Suprapubic skin (tissue), 4 donors: ENCODE results near the gene CCDC33. TPM values are rescaled to one million over a fixed set of nuclear protein-coding genes. Genes with fewer than 3 reads are reported as not detected.

Experiments
- DNase-seq, 2 donors: peaks; one replicate each; pipeline ENCODE4 v3.0.0-alpha.2; 2019; ENCODE audit warnings: low spot score in 2 of 2
- H3K27ac ChIP-seq: fragments of 200-600 bp; sonication (generic); one replicate; pipeline ENCODE4 v1.5.1; 2019
- H3K27me3 ChIP-seq: fragments of 200-600 bp; sonication (generic); one replicate; pipeline ENCODE4 v1.5.1; 2019
- H3K36me3 ChIP-seq: fragments of 200-600 bp; sonication (generic); one replicate; pipeline ENCODE4 v1.5.1; 2019
- H3K4me1 ChIP-seq: fragments of 200-600 bp; sonication (generic); one replicate; pipeline ENCODE4 v1.5.1; 2019
- H3K4me3 ChIP-seq: fragments of 200-600 bp; sonication (generic); one replicate; pipeline ENCODE4 v1.5.1; 2019; ENCODE audit warnings: mild to moderate bottlenecking
- H3K9me3 ChIP-seq: fragments of 200-600 bp; sonication (generic); one replicate; pipeline ENCODE4 v1.5.1; 2019
- EP300 ChIP-seq: sonication (generic); formaldehyde crosslinking; IDR thresholded peaks from one replicate; pipeline ENCODE4 v1.6.1; 2017; ENCODE audit warnings: antibody characterized with exemption
- POLR2A ChIP-seq, 2 donors: fragments of 450-650 bp; IDR thresholded peaks; one replicate each; pipeline ENCODE4 v1.6.1; 2017; ENCODE audit warnings: antibody characterized with exemption in 2 of 2, mild to moderate bottlenecking in 2 of 2, moderate library complexity in 2 of 2
- POLR2AphosphoS5 ChIP-seq, 3 donors: sonication (generic); formaldehyde crosslinking; IDR thresholded peaks; one replicate each; pipeline ENCODE4 v1.6.1; 2017; ENCODE audit warnings: antibody characterized with exemption in 3 of 3
- WGBS: methylation state at CpG from one replicate; pipeline ENCODE4 v1.1.5; 2018; 5-methylcytosine and 5-hydroxymethylcytosine counted together
- total RNA-seq, 4 donors: library from RNA; depleted of rRNA; stranded (reverse); fragments of >200 nt; gene quantifications; one replicate each; pipeline ENCODE4 v1.1.0, GENCODE V29; 2016
- TF ChIP-seq, protein P1 (sequence below), 2 donors: fragments of 200-600 bp in 1 of 2; fragments of 450-650 bp in 1 of 2; sonication (generic) in 1 of 2; IDR thresholded peaks; one replicate each; pipeline ENCODE4 v1.5.1; 2016 to 2019; ENCODE audit warnings: antibody characterized with exemption in 2 of 2, mild to moderate bottlenecking in 1 of 2, moderate library complexity in 1 of 2

CCDC33 gene
- total RNA-seq, 4 donors from 2014 or later = 0.60 TPM; not detected in 3

DNA sequence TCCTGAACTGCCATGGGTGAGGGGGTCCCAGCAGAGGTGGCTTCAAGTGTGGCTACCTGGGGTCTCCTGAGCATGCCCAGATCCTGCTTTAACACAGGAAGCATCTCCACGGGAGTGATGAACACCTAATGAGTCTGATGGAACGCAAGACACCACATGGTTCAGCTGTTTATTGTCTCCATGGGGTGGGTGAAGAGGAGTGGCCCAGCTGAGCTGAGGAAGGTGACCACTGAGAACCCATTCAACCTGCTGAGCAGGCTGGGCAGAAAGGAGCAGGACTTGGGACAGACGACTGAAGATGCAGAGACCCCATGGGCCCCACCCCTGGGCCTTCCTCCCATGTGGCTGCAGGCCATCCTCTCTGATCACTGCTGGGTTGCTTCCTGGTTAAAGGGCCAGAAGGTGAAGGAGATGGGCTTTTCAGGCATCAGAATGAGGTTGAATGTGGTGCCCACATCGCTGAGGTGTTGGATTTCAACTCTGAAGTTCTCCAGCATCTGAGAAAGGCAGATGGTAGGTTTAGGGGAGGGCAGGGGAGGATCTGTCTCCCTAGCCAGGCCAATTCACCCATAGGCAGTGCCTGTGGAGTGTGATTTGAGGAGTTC lies 101.6 kb downstream of the CCDC33 start:
- DNase-seq = no peak
- H3K27ac ChIP-seq = no peak overlapping the region
- TF ChIP-seq, protein P1, sequence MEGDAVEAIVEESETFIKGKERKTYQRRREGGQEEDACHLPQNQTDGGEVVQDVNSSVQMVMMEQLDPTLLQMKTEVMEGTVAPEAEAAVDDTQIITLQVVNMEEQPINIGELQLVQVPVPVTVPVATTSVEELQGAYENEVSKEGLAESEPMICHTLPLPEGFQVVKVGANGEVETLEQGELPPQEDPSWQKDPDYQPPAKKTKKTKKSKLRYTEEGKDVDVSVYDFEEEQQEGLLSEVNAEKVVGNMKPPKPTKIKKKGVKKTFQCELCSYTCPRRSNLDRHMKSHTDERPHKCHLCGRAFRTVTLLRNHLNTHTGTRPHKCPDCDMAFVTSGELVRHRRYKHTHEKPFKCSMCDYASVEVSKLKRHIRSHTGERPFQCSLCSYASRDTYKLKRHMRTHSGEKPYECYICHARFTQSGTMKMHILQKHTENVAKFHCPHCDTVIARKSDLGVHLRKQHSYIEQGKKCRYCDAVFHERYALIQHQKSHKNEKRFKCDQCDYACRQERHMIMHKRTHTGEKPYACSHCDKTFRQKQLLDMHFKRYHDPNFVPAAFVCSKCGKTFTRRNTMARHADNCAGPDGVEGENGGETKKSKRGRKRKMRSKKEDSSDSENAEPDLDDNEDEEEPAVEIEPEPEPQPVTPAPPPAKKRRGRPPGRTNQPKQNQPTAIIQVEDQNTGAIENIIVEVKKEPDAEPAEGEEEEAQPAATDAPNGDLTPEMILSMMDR (IDR thresholded peaks at IDR 0.05) = no peak
- TF ChIP-seq POLR2AphosphoS5 (IDR thresholded peaks at IDR 0.05) (no peak), EP300 (no peak), POLR2A (IDR thresholded peaks at IDR 0.05) (no peak)
- H3K4me1 ChIP-seq = no peaks in the 10 kb centered on the region
- WGBS = 89% methylated on average over 3 of the region's 4 CpGs
- H3K4me3 ChIP-seq = no peak overlapping the region
- no peaks in the 10 kb centered on the region for H3K9me3 ChIP-seq
- no peaks in the 10 kb centered on the region for H3K36me3 ChIP-seq
- H3K27me3 ChIP-seq = no peaks in the 10 kb centered on the region

DNA sequence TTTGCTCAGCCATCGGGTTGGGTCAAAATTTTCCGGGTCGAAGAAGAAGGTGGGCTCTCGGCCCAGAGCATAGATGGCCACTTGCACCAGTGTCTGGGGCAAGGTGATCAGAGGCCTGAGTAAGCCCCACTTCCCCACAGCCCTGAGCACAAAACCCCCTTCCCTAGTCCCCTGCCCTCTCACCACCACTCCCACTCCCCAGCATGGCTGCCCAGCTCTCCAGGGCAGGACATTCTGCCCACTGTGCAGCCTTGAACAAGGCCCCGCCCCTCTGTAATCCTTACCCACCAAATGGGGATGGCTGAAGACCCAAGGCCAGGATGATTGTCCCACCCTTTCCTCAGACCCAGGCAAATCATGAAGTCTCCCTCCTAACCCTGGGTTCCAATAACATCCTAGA lies 102.5 kb downstream of the CCDC33 start:
- no peaks in the 10 kb centered on the region for H3K27me3 ChIP-seq
- no peak overlapping the region for H3K4me3 ChIP-seq
- no peaks in the 10 kb centered on the region for H3K4me1 ChIP-seq
- no peak for TF ChIP-seq EP300
- no peak for DNase-seq
- no peak overlapping the region for H3K27ac ChIP-seq
- H3K9me3 ChIP-seq = no peaks in the 10 kb centered on the region
- WGBS = 100% methylated on average over 4 of the region's 5 CpGs
- H3K36me3 ChIP-seq = no peaks in the 10 kb centered on the region

DNA sequence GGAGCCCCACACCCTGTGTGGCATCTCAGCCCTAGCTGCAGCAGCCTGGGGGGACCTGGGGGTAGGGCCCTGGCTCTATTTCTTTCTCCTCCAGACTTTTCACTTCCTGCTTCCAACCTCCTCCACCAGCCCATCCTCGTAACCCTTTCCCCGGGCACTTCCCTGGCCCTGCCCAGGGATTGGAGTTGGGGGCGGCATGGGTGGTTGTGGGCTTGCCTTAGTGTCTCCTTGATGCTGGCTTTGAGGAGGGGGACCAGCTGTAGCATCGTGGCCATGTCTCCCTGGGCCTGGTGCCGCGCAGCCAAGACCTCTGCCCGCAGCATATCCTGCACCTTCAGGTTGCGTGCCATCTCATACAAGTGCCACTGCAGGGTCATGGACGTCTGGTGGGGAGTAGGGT lies 103.2 kb downstream of the CCDC33 start:
- Histone ChIP-seq H3K27me3 (no peaks in the 10 kb centered on the region), H3K9me3 (no peaks in the 10 kb centered on the region), H3K36me3 (no peaks in the 10 kb centered on the region), H3K4me3 (no peak overlapping the region), H3K27ac (no peak overlapping the region), H3K4me1 (no peaks in the 10 kb centered on the region)
- TF ChIP-seq POLR2AphosphoS5 (IDR thresholded peaks at IDR 0.05) (no peak), EP300 (no peak), POLR2A (IDR thresholded peaks at IDR 0.05) (no peak)
- 96% methylated on average over 9 of the region's 9 CpGs for WGBS
- DNase-seq = no peak

DNA sequence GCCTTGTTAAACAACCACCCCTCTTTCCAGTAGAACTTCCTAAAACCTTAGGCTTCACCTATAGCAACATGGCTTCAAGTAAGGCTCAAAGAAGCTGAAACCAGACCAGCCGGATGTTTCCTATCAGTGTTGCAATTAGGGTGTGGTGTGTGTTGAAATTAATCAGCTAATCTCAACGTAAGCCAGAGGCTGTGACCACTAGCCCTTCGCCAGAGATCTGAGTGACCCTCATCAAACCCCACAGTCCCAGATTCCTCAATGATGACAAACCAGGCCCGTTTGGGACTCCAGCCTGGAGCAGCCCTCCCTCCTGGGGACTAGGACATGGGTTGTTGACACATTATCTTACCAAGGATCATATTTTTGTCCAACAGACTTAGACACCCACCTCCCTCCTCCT lies 104.0 kb downstream of the CCDC33 start:
- no peaks in the 10 kb centered on the region for H3K27me3 ChIP-seq
- H3K27ac ChIP-seq = no peak overlapping the region
- no peaks in the 10 kb centered on the region for H3K9me3 ChIP-seq
- H3K4me1 ChIP-seq = no peaks in the 10 kb centered on the region
- DNase-seq = peak in 1 of 2 donors; percentile 53
- WGBS = 24% methylated on average over 4 of the region's 4 CpGs
- no peak overlapping the region for H3K4me3 ChIP-seq
- TF ChIP-seq, protein P1 (IDR thresholded peaks at IDR 0.05) = no peak
- no peak for TF ChIP-seq POLR2AphosphoS5 (IDR thresholded peaks at IDR 0.05)
- no peak for TF ChIP-seq POLR2A (IDR thresholded peaks at IDR 0.05)
- TF ChIP-seq EP300 = no peak
- no peaks in the 10 kb centered on the region for H3K36me3 ChIP-seq

DNA sequence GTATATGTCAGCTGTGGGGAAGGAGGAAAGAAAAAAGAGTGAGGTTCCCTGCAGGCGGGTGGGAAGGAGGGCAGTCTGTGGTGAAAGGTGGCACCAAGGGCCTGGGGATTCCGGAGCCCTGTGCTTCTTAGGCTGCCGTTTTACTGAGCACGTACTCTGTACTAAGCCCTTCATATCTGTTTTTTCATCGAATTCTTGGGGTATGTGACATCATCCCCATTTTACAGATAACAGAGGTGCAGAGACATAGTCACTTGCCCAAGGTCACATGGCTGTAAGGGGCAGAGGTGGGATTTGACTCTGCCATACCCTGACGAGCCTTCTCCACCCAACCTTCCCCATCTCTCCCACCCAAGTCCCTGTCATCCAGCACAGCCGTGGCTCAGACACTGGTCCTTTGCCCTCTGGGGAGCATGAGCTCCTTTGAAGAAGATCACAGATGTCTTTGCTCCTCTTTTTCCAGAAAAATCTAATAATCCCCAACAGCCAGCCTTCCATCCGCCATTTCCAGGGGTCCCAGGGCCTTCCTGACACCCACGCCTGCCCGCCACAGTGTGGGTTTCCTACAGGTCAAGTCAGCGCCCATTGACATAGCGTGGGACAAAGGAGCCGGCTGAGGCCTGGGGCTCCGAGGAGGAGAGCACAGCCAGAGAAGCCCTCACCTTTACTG lies 107.1 kb downstream of the CCDC33 start:
- H3K4me1 ChIP-seq = no peaks in the 10 kb centered on the region
- TF ChIP-seq, protein P1 (IDR thresholded peaks at IDR 0.05) = no peak
- TF ChIP-seq EP300 = no peak
- no peak for TF ChIP-seq POLR2A (IDR thresholded peaks at IDR 0.05)
- TF ChIP-seq POLR2AphosphoS5 (IDR thresholded peaks at IDR 0.05) = no peak
- 96% methylated on average over 14 of the region's 14 CpGs for WGBS
- H3K36me3 ChIP-seq = no peaks in the 10 kb centered on the region
- no peak overlapping the region for H3K27ac ChIP-seq
- no peaks in the 10 kb centered on the region for H3K9me3 ChIP-seq
- no peak overlapping the region for H3K4me3 ChIP-seq
- DNase-seq = no peak
- no peaks in the 10 kb centered on the region for H3K27me3 ChIP-seq

DNA sequence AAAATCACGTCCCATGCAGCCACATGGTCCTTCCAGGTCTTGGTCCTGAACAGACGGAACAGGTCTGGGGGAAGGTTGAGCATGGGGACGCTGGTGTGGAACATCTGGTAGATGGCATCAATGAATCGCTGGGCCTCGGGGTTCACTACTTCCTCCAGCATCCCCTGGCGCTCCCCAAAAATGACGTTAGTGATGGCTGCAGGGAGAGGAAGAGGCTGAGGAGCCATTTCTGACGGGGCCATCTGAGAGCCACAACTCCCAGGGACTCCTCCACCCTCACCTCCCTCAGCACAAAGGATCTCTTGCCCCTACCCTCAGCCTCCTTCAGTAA lies 107.6 kb downstream of the CCDC33 start:
- Histone ChIP-seq H3K9me3 (no peaks in the 10 kb centered on the region), H3K27me3 (no peaks in the 10 kb centered on the region), H3K4me3 (no peak overlapping the region), H3K36me3 (no peaks in the 10 kb centered on the region), H3K27ac (no peak overlapping the region), H3K4me1 (no peaks in the 10 kb centered on the region)
- 96% methylated on average over 8 of the region's 8 CpGs for WGBS
- TF ChIP-seq EP300 (no peak), POLR2AphosphoS5 (IDR thresholded peaks at IDR 0.05) (no peak), POLR2A (IDR thresholded peaks at IDR 0.05) (no peak)
- TF ChIP-seq, protein P1 (IDR thresholded peaks at IDR 0.05) = no peak
- no peak for DNase-seq
